ENCODE measurements around the gene DNAJB8. TPM values are rescaled to one million over a fixed set of nuclear protein-coding genes. Genes with fewer than 3 reads are reported as not detected.

DNAJB8 gene
- total RNA-seq, 1 donor from 2014 or later: not detected

DNA sequence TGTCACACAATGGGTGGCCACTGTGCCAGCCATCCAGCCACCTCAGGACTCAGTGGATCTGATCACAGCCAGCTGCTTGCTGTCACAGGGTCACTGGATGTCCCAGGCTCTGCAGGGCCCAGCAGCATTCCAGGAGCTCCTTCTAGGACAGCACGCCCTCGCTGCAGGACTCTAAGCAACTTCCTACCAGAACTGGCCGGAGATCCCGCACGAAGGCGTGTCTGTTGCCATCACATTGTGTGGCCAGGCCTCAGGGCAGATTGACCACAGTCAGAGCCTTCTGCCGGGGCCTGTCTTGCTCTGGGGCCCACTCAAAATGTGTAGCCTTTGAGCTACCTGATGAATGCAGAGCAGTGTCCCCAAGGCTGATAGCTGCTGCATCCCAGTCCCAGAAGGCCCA is 24.6 kb downstream of the DNAJB8 start:
- H3K27ac Mint-ChIP-seq (ENCODE audit: unreplicated experiment): no peak overlapping the region
- no peak overlapping the region for H3K4me3 Mint-ChIP-seq (ENCODE audit: unreplicated experiment)
- H3K27me3 Mint-ChIP-seq (ENCODE audit: unreplicated experiment): peaks cover 52% of the 10 kb centered on the region
- no peaks in the 10 kb centered on the region for H3K9me3 Mint-ChIP-seq (ENCODE audit: unreplicated experiment)
- DNase-seq (ENCODE audit: extremely low spot score, unreplicated experiment): no peak
- peaks cover 8% of the 10 kb centered on the region for H3K4me1 Mint-ChIP-seq (ENCODE audit: unreplicated experiment)
- no peaks in the 10 kb centered on the region for H3K36me3 Mint-ChIP-seq (ENCODE audit: unreplicated experiment)
- TF ChIP-seq, protein P1, sequence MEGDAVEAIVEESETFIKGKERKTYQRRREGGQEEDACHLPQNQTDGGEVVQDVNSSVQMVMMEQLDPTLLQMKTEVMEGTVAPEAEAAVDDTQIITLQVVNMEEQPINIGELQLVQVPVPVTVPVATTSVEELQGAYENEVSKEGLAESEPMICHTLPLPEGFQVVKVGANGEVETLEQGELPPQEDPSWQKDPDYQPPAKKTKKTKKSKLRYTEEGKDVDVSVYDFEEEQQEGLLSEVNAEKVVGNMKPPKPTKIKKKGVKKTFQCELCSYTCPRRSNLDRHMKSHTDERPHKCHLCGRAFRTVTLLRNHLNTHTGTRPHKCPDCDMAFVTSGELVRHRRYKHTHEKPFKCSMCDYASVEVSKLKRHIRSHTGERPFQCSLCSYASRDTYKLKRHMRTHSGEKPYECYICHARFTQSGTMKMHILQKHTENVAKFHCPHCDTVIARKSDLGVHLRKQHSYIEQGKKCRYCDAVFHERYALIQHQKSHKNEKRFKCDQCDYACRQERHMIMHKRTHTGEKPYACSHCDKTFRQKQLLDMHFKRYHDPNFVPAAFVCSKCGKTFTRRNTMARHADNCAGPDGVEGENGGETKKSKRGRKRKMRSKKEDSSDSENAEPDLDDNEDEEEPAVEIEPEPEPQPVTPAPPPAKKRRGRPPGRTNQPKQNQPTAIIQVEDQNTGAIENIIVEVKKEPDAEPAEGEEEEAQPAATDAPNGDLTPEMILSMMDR (IDR thresholded peaks at IDR 0.05): no peak

DNA sequence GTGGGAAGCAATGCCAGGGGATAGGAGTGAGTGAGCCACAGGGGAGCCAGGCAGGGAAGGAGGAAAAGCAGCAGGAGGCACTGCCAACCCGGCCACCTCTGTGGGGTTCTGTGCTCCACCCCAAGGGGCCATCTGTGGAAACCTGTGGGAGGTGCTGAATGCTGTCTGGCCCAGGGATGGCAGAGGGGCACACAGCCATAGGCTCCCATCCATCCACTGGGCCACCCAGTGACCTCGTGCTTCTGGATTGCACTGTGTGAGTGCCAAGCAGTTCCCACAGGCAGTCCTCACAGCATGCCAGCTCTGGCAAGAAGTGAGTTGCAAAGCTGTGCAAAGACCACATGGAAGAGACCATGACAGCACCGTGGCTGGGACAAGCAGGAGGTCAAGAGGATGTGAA is 27.5 kb downstream of the DNAJB8 start:
- peaks cover 58% of the 10 kb centered on the region for H3K27me3 Mint-ChIP-seq (ENCODE audit: unreplicated experiment)
- H3K4me3 Mint-ChIP-seq (ENCODE audit: unreplicated experiment): no peak overlapping the region
- peaks cover 8% of the 10 kb centered on the region for H3K4me1 Mint-ChIP-seq (ENCODE audit: unreplicated experiment)
- H3K9me3 Mint-ChIP-seq (ENCODE audit: unreplicated experiment): peaks cover 5% of the 10 kb centered on the region
- TF ChIP-seq, protein P1 (IDR thresholded peaks at IDR 0.05): no peak
- H3K36me3 Mint-ChIP-seq (ENCODE audit: unreplicated experiment): no peaks in the 10 kb centered on the region
- no peak overlapping the region for H3K27ac Mint-ChIP-seq (ENCODE audit: unreplicated experiment)
- no peak for DNase-seq (ENCODE audit: extremely low spot score, unreplicated experiment)

DNA sequence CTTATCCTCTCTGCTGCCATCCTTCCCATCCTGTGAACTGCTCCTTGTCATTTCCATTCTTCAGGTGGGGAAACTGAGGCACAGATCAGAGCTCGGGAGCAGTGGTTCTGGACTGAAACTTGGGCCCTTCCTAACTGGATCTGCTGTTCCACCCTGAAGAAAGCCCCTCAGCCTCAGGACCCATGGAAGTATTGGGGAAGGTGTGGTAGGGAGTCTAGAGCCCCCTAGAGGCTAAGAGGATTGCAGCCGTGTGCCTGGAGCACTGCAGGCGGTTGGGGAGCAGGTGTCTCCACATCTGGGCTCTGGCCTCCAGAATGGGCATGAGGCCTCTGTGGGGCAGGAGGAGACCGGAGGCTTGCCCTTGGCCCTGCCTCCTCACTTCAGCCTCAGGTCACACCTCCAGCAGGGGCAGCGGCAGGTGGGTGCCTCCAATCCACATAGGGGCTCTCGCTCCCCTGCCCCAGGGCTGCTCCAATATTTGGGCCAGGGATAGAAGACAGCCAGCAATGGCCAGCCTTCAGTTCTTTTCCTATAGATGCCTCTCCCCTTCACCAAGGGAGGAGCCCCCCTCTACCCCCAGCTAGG is 28.1 kb downstream of the DNAJB8 start:
- Mint-ChIP-seq H3K4me3 (ENCODE audit: unreplicated experiment) (no peak overlapping the region), H3K36me3 (ENCODE audit: unreplicated experiment) (no peaks in the 10 kb centered on the region), H3K27me3 (ENCODE audit: unreplicated experiment) (peaks cover 57% of the 10 kb centered on the region), H3K27ac (ENCODE audit: unreplicated experiment) (no peak overlapping the region), H3K4me1 (ENCODE audit: unreplicated experiment) (peaks cover 10% of the 10 kb centered on the region), H3K9me3 (ENCODE audit: unreplicated experiment) (peaks cover 5% of the 10 kb centered on the region)
- no peak for DNase-seq (ENCODE audit: extremely low spot score, unreplicated experiment)
- TF ChIP-seq, protein P1 (IDR thresholded peaks at IDR 0.05): peak; percentile 32

DNA sequence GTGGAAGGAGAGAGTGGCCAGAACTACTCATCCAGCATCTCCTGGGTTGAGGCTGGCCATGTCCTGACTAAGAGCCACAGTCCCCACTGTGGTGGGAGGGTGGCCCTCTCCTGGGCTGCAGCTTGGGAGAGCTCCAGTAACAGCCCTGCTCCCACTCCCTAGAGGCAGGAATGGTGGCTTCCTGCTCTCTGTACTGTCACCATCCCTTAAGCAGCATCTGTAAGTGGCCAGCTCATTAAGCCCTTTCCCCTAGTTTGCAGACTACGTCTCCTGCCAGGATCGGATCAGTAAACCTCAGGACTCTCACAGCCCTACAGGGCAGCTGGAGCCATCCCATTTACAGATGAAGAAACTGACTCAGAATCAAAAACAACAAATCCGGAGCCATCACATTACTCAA is 30.5 kb downstream of the DNAJB8 start:
- Mint-ChIP-seq H3K27ac (ENCODE audit: unreplicated experiment) (no peak overlapping the region), H3K9me3 (ENCODE audit: unreplicated experiment) (peaks cover 5% of the 10 kb centered on the region)

DNA sequence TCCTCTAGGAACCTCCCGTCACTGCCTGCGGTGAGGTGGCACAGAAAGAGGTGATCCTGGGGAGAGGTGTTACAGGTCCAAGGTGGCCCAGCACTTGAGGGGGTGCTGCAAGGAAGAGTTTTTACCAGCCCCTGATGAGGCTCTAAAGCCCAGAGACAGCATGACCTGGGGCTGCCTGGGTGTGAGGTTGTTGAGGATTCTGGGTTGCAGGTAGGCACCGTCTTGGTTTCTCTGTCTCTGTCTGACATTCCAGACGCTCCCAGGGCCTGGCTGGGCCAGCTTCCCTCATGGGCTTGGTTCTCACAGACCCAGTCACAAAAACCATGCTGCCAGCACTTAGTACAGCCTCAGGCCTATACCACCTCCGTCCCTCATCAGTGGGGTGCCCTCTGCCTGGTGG is 31.1 kb downstream of the DNAJB8 start:
- DNase-seq (ENCODE audit: extremely low spot score, unreplicated experiment): no peak
- H3K4me3 Mint-ChIP-seq (ENCODE audit: unreplicated experiment): no peak overlapping the region
- H3K36me3 Mint-ChIP-seq (ENCODE audit: unreplicated experiment): no peaks in the 10 kb centered on the region
- peaks cover 21% of the 10 kb centered on the region for H3K4me1 Mint-ChIP-seq (ENCODE audit: unreplicated experiment)
- H3K27ac Mint-ChIP-seq (ENCODE audit: unreplicated experiment): no peak overlapping the region
- TF ChIP-seq, protein P1 (IDR thresholded peaks at IDR 0.05): no peak
- H3K27me3 Mint-ChIP-seq (ENCODE audit: unreplicated experiment): peaks cover 66% of the 10 kb centered on the region
- H3K9me3 Mint-ChIP-seq (ENCODE audit: unreplicated experiment): peaks cover 5% of the 10 kb centered on the region

More for the DNA sequence above, 30.5 kb downstream of the DNAJB8 start:
- no peaks in the 10 kb centered on the region for H3K36me3 Mint-ChIP-seq (ENCODE audit: unreplicated experiment)
- no peak for DNase-seq (ENCODE audit: extremely low spot score, unreplicated experiment)
- TF ChIP-seq, protein P1 (IDR thresholded peaks at IDR 0.05): no peak
- peaks cover 20% of the 10 kb centered on the region for H3K4me1 Mint-ChIP-seq (ENCODE audit: unreplicated experiment)
- no peak overlapping the region for H3K4me3 Mint-ChIP-seq (ENCODE audit: unreplicated experiment)
- peaks cover 62% of the 10 kb centered on the region for H3K27me3 Mint-ChIP-seq (ENCODE audit: unreplicated experiment)
